ENCODE data around the gene TMEM53. TPM values are rescaled to one million over a fixed set of nuclear protein-coding genes. Genes with fewer than 3 reads are reported as not detected.
"Not testable (repeated sequence)": the region's sequence is repeated elsewhere in the genome, so short reads cannot be mapped to it uniquely, and the experiment has no call there.

The TMEM53 gene
- total RNA-seq, 2 experiments from 2014 or later = 3.0 to 3.5 TPM

DNA sequence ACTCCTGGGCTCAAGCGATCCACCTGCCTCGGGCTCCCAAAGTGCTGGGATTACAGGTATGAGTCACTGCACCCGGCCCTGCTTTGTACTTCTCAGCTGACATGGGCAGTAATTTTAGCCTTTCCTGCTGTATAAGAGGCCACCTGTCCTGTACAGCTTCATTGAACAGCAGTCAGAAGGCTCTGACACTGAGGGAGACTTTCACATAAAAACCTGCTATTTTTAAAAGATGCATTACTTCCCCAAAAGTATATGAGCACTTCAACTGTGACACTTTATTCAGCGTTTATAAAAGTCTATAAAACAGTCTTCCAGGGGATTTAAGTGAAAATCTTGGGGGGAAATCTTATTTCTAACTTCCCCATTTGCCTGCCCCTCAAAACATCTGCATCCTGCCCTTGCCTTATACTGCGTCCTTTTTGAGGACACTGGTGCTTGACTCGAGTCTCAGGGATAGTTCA lies 39.1 kb upstream of the TMEM53 start:
- H3K27me3 Mint-ChIP-seq = peaks cover 13% of the 10 kb centered on the region
- ChIA-PET CTCF (interaction anchor here (1.1 kb wide), 1 partner anchor 80 kb away, joined by 3 read pairs; no protein-coding TSS in a partner anchor), POLR2A (interaction anchor here (1.3 kb wide), 1 partner anchor 8 kb away, joined by 8 read pairs; no protein-coding TSS in a partner anchor)
- no peak overlapping the region for H3K4me3 Mint-ChIP-seq
- peaks cover 40% of the 10 kb centered on the region for H3K4me1 Mint-ChIP-seq
- no peak for DNase-seq
- H3K9me3 Mint-ChIP-seq = no peaks in the 10 kb centered on the region
- H3K36me3 Mint-ChIP-seq (ENCODE audit: low read depth) = no peaks in the 10 kb centered on the region
- H3K27ac Mint-ChIP-seq = no peak overlapping the region

DNA sequence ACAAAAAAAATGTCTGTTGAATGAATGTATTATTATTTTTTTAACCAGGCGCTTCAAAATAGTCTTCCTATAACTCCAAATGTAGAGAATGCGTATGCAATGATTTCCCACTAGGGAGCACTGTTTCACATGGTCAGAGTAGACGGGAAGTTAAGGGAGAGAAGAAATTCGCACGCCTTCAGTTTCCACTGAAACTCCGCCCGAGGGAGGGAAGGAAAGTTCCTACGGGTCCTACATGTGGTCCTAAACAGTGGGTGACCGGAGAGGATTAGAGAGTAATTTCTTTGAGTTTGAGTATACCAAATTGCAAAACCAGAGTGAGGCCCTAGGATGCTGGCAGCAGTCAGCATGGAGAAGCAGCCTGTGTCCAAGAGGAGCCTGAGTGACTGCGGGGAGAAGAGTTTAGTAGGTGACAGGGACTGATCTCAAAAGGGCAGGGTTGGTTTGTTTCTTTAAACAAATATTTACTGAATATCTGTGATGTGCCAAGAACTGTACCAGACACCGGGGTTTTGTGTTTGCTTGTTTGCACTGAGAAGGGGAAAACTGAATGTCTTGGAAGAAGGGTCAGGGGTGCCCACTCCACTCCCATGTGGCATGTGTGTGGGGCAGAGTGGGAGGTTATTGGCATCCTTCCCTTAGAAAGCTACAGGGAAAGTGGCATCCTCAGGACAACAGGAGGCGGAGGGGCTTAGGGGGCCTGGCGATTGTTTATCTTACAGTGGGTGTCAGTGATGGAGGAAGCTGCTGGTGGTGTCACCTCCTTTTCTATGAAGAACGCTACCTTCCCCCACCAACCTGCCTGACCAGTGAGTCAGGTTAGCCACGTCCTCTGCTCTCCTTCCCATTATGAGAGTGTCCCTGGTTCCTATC lies 33.9 kb upstream of the TMEM53 start:
- Mint-ChIP-seq H3K27me3 (peaks cover 13% of the 10 kb centered on the region), H3K4me3 (no peak overlapping the region), H3K9me3 (no peaks in the 10 kb centered on the region), H3K4me1 (peaks cover 11% of the 10 kb centered on the region), H3K36me3 (ENCODE audit: low read depth) (no peaks in the 10 kb centered on the region), H3K27ac (no peak overlapping the region)
- ChIA-PET CTCF (interaction anchor here (0.6 to 1.4 kb wide), 2 partner anchors 23 to 824 kb away, joined by 6 to 7 read pairs; partner anchors contain the start of gene RNU5D-1), POLR2A (interaction anchor here (0.5 kb wide), 1 partner anchor 13 kb away, joined by 7 read pairs; no protein-coding TSS in a partner anchor)
- peak; percentile 57 for DNase-seq

DNA sequence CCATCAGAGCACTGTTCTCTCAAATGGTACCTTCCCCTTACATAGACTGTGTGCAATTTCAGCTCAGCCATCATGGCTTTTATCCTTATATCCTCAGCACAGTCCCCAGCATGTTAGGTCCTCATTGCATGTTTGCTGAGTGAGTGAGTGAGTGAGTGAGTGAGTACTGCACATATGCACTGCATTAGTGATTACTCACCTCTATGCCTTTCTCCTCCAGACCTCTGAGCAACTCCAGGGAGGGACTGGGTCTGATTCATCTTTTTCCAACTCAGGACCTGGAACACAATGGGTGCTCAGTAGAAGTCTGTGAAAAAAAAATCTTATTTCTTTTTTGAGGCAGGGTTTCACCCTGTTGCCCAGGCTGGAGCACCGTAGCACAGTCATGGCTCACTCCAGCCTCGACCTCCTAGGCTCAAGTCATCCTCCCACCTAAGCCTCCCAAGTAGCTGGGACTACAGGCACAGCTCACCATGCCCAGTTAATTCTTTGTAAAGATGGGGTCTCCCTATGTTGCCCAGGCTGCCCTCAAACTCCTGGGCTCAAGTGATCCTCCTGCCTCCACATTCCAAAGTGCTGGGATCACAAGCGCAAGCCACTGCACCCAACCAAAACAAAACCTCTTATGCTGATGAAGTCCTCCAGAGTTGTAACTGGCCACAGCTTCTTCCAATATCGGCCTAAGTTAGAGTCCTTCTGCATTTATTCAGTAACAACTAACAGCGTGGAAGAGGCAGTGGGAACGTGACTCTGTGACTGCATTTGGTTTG lies 33.0 kb upstream of the TMEM53 start:
- Mint-ChIP-seq H3K27ac (no peak overlapping the region), H3K9me3 (no peaks in the 10 kb centered on the region), H3K4me1 (peaks cover 11% of the 10 kb centered on the region), H3K27me3 (peaks cover 13% of the 10 kb centered on the region), H3K4me3 (no peak overlapping the region), H3K36me3 (ENCODE audit: low read depth) (no peaks in the 10 kb centered on the region)
- POLR2A ChIA-PET = no interaction called here
- DNase-seq = no peak
- CTCF ChIA-PET = interaction anchor here (0.9 to 1.4 kb wide), 4 partner anchors 10 to 26 kb away, joined by 3 to 4 read pairs (median 3); no protein-coding TSS in a partner anchor

DNA sequence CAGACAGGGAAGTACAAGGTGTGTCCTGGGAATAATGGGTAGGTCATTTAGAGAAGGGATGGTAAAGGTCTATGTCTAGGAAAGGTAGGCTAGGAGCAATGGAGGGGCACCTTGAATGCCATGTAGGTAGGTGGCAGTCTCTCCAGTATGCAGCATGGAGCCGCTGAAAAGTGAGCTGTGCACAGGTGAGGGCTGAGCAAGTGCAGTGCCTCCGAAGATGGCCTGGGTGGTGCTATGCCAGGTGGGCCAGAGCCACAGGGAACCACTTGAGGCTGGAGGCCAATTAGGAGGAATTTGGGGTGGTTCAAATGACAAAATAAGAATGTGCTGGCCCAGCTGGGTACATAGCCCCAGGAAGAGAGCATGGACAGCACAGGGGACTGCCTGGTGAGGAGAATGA lies 31.7 kb upstream of the TMEM53 start:
- ChIA-PET CTCF (interaction anchor here (1.0 to 2.1 kb wide), 3 partner anchors 9 to 16 kb away, joined by 3 to 5 read pairs (median 3); no protein-coding TSS in a partner anchor), POLR2A (no interaction called here)
- peaks cover 4% of the 10 kb centered on the region for H3K27me3 Mint-ChIP-seq
- H3K36me3 Mint-ChIP-seq (ENCODE audit: low read depth) = no peaks in the 10 kb centered on the region
- no peak for DNase-seq
- H3K9me3 Mint-ChIP-seq = no peaks in the 10 kb centered on the region
- H3K4me1 Mint-ChIP-seq = peaks cover 11% of the 10 kb centered on the region
- H3K27ac Mint-ChIP-seq = no peak overlapping the region
- H3K4me3 Mint-ChIP-seq = no peak overlapping the region

DNA sequence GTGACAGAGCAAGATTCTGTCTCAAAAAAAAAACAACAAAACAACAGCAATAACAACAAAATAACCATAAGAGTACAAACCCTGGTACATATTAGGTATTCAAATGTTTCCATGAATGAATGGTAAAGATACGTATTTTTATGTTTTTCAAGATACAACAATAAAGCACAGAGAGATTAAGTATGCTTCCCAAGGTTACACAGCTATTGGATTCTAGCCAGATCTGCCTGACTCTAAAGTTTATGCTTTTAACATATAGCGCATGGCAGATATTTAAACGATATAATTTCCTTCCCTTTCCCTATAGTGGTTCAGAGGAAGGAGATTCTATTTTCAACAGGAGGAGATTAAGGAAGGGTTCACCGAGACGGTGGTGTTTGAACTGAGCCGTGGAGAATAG lies 31.2 kb upstream of the TMEM53 start:
- Mint-ChIP-seq H3K4me1 (peaks cover 11% of the 10 kb centered on the region), H3K36me3 (ENCODE audit: low read depth) (no peaks in the 10 kb centered on the region), H3K27ac (no peak overlapping the region), H3K9me3 (no peaks in the 10 kb centered on the region), H3K27me3 (no peaks in the 10 kb centered on the region), H3K4me3 (no peak overlapping the region)
- no peak for DNase-seq
- ChIA-PET POLR2A (no interaction called here), CTCF (interaction anchor here (1.4 to 2.1 kb wide), 2 partner anchors 9 to 12 kb away, joined by 3 to 5 read pairs; no protein-coding TSS in a partner anchor)

DNA sequence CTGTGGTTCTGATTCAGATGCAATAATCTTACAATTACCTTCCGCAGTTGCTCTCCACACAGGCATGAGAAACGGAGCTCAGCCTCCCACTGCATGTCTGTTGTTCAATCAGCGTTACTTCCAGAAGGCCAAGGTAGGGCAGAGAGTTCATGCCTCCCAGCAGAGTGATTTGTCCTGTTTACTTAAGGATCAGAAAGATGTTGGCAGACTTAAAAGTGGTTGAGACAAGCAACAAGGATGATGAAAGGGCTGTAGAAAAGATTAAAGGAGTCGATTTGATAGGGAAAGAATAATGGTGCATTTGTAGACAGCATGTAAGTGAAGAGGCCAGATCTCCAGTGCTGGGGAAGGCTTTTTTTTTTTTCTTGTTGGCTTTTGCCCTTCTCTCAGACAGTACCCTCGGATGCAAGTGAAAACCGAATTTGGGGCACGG lies 26.9 kb upstream of the TMEM53 start:
- Mint-ChIP-seq H3K27ac (no peak overlapping the region), H3K9me3 (no peaks in the 10 kb centered on the region), H3K36me3 (ENCODE audit: low read depth) (no peaks in the 10 kb centered on the region), H3K4me3 (no peak overlapping the region), H3K27me3 (no peaks in the 10 kb centered on the region), H3K4me1 (peaks cover 16% of the 10 kb centered on the region)
- ChIA-PET CTCF (no interaction called here), POLR2A (no interaction called here)
- DNase-seq = no peak

DNA sequence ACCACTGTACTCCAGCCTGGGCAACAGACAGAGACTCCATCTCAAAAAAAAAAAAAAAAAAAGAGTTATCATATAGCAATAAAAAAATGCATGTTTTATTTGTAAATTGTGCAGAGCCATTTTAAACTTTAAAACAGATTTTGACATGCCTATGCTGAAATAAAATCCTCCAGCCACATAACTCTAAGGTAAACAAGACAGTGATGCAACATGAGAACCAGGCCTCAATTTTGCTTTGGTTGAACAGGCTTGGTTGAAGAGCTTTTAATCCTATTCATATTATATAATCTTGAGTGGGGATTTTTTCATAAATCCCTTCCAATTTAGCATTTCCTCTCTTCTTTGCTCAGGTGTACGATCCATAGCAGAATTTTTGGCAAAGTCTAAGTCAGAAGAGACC lies 26.3 kb upstream of the TMEM53 start:
- no peak overlapping the region for H3K27ac Mint-ChIP-seq
- H3K36me3 Mint-ChIP-seq (ENCODE audit: low read depth) = no peaks in the 10 kb centered on the region
- peaks cover 20% of the 10 kb centered on the region for H3K4me1 Mint-ChIP-seq
- ChIA-PET CTCF (no interaction called here), POLR2A (interaction anchor here (1.3 kb wide), 1 partner anchor 22 kb away, joined by 6 read pairs; no protein-coding TSS in a partner anchor)
- no peaks in the 10 kb centered on the region for H3K9me3 Mint-ChIP-seq
- no peaks in the 10 kb centered on the region for H3K27me3 Mint-ChIP-seq
- DNase-seq = no peak
- H3K4me3 Mint-ChIP-seq = no peak overlapping the region

DNA sequence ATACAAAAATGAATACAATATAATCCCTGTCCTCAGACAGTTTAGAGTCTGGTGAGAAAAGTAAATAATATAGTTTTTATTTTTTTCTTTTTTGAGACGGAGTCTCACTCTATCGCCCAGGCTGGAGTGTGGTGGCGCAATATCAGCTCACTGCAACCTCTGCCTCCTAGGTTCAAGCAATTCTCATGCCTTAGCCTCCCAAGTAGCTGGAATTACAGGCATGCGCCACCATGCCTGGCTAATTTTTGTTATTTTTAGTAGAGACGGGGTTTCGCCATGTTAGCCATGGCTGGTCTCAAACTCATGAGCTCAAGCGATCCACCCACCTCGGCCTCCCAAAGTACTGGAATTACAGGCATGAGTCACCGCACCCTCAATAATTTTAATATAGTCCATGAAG lies 25.1 kb upstream of the TMEM53 start:
- not testable (repeated sequence) for H3K9me3 Mint-ChIP-seq; DNase-seq; H3K36me3 Mint-ChIP-seq (ENCODE audit: low read depth); H3K27ac Mint-ChIP-seq; H3K4me3 Mint-ChIP-seq; H3K27me3 Mint-ChIP-seq
- H3K4me1 Mint-ChIP-seq = peaks cover 20% of the 10 kb centered on the region
- POLR2A ChIA-PET = interaction anchor here (1.3 kb wide), 1 partner anchor 23 kb away, joined by 6 read pairs; no protein-coding TSS in a partner anchor
- CTCF ChIA-PET = interaction anchor here (0.7 kb wide), 2 partner anchors 16 to 99 kb away, joined by 3 read pairs; no protein-coding TSS in a partner anchor

DNA sequence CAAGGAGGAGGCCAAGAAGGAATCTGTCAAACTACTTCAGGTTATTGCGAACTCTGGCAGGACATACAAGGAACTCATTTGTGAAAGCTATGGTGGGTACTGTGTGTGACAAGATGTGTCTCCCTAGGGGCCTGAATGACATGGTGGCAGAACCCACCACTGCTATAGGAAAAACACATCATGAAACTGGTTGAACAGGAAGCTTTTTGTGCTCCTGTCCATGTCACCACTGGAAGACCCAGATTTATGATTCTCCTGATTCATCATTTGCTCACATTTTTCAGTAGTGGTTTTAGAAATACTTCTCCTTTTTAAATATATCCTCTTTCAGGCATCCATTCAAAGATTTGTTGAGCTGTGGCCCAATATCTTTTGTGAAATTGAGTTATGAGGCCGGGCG lies 23.9 kb upstream of the TMEM53 start:
- H3K36me3 Mint-ChIP-seq (ENCODE audit: low read depth) = no peaks in the 10 kb centered on the region
- ChIA-PET POLR2A (no interaction called here), CTCF (interaction anchor here (1.2 kb wide), 2 partner anchors 13 to 17 kb away, joined by 3 to 4 read pairs; no protein-coding TSS in a partner anchor)

DNA sequence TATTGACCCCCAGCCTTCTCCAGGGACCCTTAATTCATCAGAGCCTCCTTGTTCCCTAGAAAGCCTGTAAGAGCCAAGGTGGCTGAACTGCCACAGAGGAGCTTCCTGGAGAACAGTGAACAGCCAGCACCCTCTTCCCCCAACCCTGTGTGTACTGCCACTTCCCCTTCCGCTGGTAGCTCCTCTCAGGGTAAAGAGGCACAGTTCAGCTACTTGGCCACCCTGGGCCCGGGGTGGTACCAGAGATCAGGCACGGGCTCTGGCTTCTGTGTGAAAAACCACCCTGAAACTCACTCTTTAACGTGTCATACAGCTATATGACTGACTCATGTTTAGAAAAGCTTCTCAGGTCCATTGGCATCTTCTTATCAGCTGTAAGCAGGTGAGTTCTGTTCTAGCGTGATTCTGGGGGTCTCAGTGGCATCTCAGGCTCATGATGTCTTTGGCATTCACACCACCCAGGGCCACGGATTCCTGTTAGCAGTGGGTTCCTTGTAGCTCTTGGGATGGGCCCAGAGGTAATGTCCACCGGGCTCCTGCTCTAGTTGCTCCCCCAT lies 22.6 kb upstream of the TMEM53 start:
- ChIA-PET POLR2A (interaction anchor here (1.1 to 1.4 kb wide), 2 partner anchors 25 to 113 kb away, joined by 3 to 17 read pairs; no protein-coding TSS in a partner anchor), CTCF (interaction anchor here (0.8 to 1.8 kb wide), 12 partner anchors 9 to 539 kb away, joined by 3 to 6 read pairs (median 3); no protein-coding TSS in a partner anchor)
- peak overlapping the region; percentile 86 for H3K27ac Mint-ChIP-seq
- no peaks in the 10 kb centered on the region for H3K9me3 Mint-ChIP-seq
- H3K4me3 Mint-ChIP-seq = peak overlapping the region; percentile 25
- DNase-seq = peak; percentile 64
- H3K36me3 Mint-ChIP-seq (ENCODE audit: low read depth) = no peaks in the 10 kb centered on the region
- no peaks in the 10 kb centered on the region for H3K27me3 Mint-ChIP-seq
- H3K4me1 Mint-ChIP-seq = peaks cover 20% of the 10 kb centered on the region

More for the DNA sequence above, 23.9 kb upstream of the TMEM53 start:
- H3K27me3 Mint-ChIP-seq = no peaks in the 10 kb centered on the region
- H3K27ac Mint-ChIP-seq = no peak overlapping the region
- no peak overlapping the region for H3K4me3 Mint-ChIP-seq
- peaks cover 20% of the 10 kb centered on the region for H3K4me1 Mint-ChIP-seq
- DNase-seq = no peak
- H3K9me3 Mint-ChIP-seq = no peaks in the 10 kb centered on the region

DNA sequence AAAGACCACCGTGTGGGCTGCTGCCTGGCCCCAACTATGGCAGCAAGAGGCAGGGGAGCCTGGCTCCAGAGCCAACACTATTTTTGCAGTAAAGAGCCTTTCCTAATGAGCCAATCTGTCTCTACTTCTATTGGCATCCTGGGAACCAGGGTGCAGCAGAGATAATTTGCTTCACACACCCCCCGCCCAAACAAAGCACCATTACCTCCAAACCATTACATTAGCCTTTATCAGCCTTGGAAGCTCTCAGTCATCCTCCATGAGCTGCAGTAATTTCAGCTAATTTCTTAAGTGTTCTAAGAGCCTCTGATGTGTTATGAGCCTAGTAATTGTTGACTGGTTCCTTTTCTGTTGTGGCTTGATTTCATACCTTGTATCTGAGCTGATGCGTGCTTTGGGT lies 21.8 kb upstream of the TMEM53 start:
- ChIA-PET POLR2A (interaction anchor here (1.1 to 1.4 kb wide), 2 partner anchors 26 to 113 kb away, joined by 3 to 17 read pairs; no protein-coding TSS in a partner anchor), CTCF (interaction anchor here (0.6 to 1.8 kb wide), 12 partner anchors 10 to 1134 kb away, joined by 3 to 6 read pairs (median 4); no protein-coding TSS in a partner anchor)
- DNase-seq = no peak
- Mint-ChIP-seq H3K36me3 (ENCODE audit: low read depth) (no peaks in the 10 kb centered on the region), H3K9me3 (no peaks in the 10 kb centered on the region), H3K27me3 (peaks cover 2% of the 10 kb centered on the region), H3K27ac (peak overlapping the region; percentile 86), H3K4me1 (peaks cover 20% of the 10 kb centered on the region), H3K4me3 (no peak overlapping the region)

DNA sequence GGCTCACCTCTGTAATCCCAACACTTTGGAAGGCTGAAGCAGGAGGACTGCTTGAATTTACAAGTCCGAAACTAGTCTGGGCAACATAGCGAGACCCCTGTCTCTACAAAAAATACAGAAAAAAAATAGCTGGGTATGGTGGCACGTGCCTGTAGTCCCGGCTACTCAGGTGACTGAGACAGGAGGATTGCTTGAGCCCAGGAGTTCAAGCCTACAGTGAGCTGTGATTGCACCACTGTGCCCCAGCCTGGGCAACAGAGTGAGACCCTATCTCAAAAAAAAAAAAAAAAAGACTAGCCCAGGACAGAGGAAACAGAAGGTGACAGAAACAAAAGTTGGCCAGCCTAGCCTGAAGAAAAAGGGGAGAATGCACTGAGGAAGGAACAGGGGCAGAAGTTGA lies 21.4 kb upstream of the TMEM53 start:
- peaks cover 20% of the 10 kb centered on the region for H3K4me1 Mint-ChIP-seq
- POLR2A ChIA-PET = no interaction called here
- H3K36me3 Mint-ChIP-seq (ENCODE audit: low read depth) = no peaks in the 10 kb centered on the region
- H3K27ac Mint-ChIP-seq = peak overlapping the region; percentile 80
- CTCF ChIA-PET = interaction anchor here (0.6 to 1.7 kb wide), 4 partner anchors 9 to 105 kb away, joined by 3 to 6 read pairs (median 4); no protein-coding TSS in a partner anchor
- H3K27me3 Mint-ChIP-seq = peaks cover 2% of the 10 kb centered on the region
- H3K9me3 Mint-ChIP-seq = no peaks in the 10 kb centered on the region
- no peak overlapping the region for H3K4me3 Mint-ChIP-seq
- DNase-seq = no peak

All from activated CD4-positive, alpha-beta T cell treated with anti-CD3 and anti-CD28 coated beads, Interleukin-2, amount 10 ng/mL, durations not matched to agents 7 days and 5 days (primary cell).